Neural cell (in vitro differentiated cells): Measurements from ENCODE around the gene NDST1.

ENCODE experiments used
- EP300 ChIP-seq: fragments of 450-650 bp; conservative IDR thresholded peaks from 2 replicates; pipeline ENCODE4 v1.6.1; 2014; ENCODE audit warnings: antibody characterized with exemption, mild to moderate bottlenecking, moderate library complexity; ENCODE audit not compliant: poor library complexity, severe bottlenecking
- EZH2 ChIP-seq: fragments of 200-600, 300-800 bp; shearing (Covaris generic), sonication (generic); IDR thresholded peaks from 2 replicates; pipeline ENCODE4 v1.6.1; 2014; ENCODE audit warnings: antibody characterized with exemption, low read length, borderline replicate concordance, mild to moderate bottlenecking; ENCODE audit not compliant: insufficient read depth, poor library complexity, severe bottlenecking
- MXI1 ChIP-seq: fragments of 450-650 bp; conservative IDR thresholded peaks from 2 replicates; pipeline ENCODE4 v1.6.1; 2014; ENCODE audit warnings: antibody characterized with exemption, mild to moderate bottlenecking; ENCODE audit not compliant: poor library complexity, severe bottlenecking
- POLR2AphosphoS5 ChIP-seq: IDR thresholded peaks from 2 replicates; pipeline ENCODE4 v1.6.1; 2012
- RAD21 ChIP-seq: fragments of 450-650 bp; conservative IDR thresholded peaks from 2 replicates; pipeline ENCODE4 v1.6.1; 2014; ENCODE audit warnings: antibody characterized with exemption, mild to moderate bottlenecking, moderate library complexity
- SMC3 ChIP-seq: fragments of 450-650 bp; conservative IDR thresholded peaks from 2 replicates; pipeline ENCODE4 v1.6.1; 2014; ENCODE audit warnings: antibody characterized with exemption, mild to moderate bottlenecking, moderate library complexity; ENCODE audit not compliant: poor library complexity
- TAF1 ChIP-seq: IDR thresholded peaks from 2 replicates; pipeline ENCODE4 v1.6.1; 2012; ENCODE audit warnings: low read depth
- TF ChIP-seq, protein P1 (sequence below): fragments of 450-650 bp; IDR thresholded peaks from 2 replicates; pipeline ENCODE4 v1.5.1; 2014; ENCODE audit warnings: antibody characterized with exemption, mild to moderate bottlenecking, moderate library complexity; ENCODE audit not compliant: poor library complexity, severe bottlenecking
- TF ChIP-seq, protein P2 (sequence below): IDR thresholded peaks from 2 replicates; pipeline ENCODE4 v1.6.1; 2012; ENCODE audit warnings: borderline replicate concordance

DNA sequence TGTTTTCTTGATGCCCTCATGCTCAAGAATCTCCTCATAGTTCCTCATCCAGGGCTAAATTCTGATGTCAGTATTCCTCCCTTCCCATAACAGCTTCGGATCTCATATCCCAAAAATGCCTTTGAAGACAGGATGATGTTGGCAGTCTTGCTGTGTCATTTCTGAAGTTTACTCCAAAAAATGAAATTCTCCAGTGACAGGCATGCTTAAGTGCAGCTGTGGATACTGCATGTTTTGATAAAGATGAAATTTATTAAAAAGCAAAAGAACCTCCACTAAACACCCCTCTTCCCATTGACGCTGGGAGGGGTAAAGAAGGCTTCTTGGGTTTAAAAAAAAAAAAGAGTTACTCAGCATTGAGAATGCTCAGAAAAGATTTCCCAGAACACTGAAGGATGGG lies 43.1 kb downstream of the NDST1 start:
- TF ChIP-seq, protein P1, sequence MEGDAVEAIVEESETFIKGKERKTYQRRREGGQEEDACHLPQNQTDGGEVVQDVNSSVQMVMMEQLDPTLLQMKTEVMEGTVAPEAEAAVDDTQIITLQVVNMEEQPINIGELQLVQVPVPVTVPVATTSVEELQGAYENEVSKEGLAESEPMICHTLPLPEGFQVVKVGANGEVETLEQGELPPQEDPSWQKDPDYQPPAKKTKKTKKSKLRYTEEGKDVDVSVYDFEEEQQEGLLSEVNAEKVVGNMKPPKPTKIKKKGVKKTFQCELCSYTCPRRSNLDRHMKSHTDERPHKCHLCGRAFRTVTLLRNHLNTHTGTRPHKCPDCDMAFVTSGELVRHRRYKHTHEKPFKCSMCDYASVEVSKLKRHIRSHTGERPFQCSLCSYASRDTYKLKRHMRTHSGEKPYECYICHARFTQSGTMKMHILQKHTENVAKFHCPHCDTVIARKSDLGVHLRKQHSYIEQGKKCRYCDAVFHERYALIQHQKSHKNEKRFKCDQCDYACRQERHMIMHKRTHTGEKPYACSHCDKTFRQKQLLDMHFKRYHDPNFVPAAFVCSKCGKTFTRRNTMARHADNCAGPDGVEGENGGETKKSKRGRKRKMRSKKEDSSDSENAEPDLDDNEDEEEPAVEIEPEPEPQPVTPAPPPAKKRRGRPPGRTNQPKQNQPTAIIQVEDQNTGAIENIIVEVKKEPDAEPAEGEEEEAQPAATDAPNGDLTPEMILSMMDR, result no peak
- TF ChIP-seq EZH2 (no peak), TAF1 (no peak), POLR2AphosphoS5 (no peak), MXI1 (no peak), SMC3 (no peak), RAD21 (no peak), EP300 (no peak)
- TF ChIP-seq, protein P2, sequence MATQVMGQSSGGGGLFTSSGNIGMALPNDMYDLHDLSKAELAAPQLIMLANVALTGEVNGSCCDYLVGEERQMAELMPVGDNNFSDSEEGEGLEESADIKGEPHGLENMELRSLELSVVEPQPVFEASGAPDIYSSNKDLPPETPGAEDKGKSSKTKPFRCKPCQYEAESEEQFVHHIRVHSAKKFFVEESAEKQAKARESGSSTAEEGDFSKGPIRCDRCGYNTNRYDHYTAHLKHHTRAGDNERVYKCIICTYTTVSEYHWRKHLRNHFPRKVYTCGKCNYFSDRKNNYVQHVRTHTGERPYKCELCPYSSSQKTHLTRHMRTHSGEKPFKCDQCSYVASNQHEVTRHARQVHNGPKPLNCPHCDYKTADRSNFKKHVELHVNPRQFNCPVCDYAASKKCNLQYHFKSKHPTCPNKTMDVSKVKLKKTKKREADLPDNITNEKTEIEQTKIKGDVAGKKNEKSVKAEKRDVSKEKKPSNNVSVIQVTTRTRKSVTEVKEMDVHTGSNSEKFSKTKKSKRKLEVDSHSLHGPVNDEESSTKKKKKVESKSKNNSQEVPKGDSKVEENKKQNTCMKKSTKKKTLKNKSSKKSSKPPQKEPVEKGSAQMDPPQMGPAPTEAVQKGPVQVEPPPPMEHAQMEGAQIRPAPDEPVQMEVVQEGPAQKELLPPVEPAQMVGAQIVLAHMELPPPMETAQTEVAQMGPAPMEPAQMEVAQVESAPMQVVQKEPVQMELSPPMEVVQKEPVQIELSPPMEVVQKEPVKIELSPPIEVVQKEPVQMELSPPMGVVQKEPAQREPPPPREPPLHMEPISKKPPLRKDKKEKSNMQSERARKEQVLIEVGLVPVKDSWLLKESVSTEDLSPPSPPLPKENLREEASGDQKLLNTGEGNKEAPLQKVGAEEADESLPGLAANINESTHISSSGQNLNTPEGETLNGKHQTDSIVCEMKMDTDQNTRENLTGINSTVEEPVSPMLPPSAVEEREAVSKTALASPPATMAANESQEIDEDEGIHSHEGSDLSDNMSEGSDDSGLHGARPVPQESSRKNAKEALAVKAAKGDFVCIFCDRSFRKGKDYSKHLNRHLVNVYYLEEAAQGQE, result no peak
